Forelimb muscle (tissue), 1 donor: ENCODE results near the gene INO80D. TPM values are rescaled to one million over a fixed set of nuclear protein-coding genes. Genes with fewer than 3 reads are reported as not detected.
"Not testable (repeated sequence)": the region's sequence is repeated elsewhere in the genome, so short reads cannot be mapped to it uniquely, and the experiment has no call there.

Experiments
- DNase-seq: peaks from one replicate; pipeline ENCODE4 v3.0.0-alpha.2; 2013; ENCODE audit warnings: low read depth
- polyA plus RNA-seq: library from polyadenylated mRNA; unstranded; fragments of 120-200 nt; gene quantifications from one replicate; pipeline ENCODE4 v1.2.1, GENCODE V29; 2013; ENCODE audit not compliant: insufficient read length

INO80D gene
- polyA plus RNA-seq, 1 donor: 8.6 TPM

DNA sequence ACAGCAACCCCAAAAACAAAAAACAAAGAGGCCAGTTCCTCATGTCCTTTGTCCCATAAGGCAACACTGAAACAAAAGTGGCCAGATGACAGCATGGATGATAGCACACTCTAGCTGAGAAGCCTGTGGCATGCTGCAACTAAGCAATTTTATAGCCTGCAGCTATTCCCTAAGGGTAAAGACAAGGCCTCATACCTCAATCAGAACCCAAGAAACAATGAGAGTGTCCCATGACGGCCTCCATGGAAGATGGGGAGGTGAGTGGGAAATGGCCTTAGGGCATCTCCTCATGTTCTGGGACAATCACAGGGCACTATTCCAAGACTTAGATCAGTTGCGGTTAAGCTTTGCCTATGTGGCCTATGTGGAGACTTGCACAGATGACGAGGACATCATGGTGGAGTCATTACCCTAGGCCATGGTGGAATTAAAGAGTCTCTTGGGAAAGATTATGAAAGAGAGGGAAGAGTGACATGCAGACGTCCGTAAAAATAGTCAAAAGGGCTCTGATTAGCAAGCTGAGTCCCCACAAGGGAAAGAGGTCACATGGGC, 103.1 kb downstream of the INO80D start:
- no peak for DNase-seq

DNA sequence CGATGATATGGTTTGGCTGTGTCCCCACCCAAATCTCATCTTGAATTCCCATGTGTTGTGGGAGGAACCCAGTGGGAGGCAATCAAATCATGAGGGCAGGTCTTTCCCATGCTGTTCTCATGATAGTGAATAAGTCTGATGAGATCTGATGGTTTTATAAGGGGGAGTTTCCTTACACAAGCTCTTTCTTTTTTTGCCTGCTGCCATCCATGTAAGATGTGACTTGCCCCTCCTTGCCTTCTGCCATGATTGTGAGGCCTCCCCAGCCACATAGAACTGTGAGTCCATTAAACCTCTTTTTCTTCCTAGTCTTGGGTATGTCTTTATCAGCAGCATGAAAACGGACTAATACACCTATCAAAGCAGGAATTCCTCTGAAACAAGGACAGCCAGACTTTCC, 107.2 kb downstream of the INO80D start:
- not testable (repeated sequence) for DNase-seq

DNA sequence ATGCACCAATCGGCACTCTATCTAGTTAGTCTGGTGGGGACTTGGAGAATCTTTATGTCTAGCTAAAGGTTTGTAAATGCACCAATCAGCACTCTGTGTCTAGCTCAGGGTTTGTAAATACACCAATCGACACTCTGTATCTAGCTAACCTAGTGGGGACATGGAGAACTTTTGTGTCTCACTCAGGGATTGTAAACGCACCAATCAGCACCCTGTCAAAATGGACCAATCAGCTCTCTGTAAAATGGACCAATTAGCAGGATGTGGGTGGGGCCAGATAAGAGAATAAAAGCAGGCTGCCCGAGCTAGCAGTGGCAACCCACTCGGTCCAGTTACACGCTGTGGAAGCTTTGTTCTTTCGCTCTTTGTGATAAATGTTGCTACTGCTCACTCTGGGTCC, 108.3 kb downstream of the INO80D start:
- not testable (repeated sequence) for DNase-seq

DNA sequence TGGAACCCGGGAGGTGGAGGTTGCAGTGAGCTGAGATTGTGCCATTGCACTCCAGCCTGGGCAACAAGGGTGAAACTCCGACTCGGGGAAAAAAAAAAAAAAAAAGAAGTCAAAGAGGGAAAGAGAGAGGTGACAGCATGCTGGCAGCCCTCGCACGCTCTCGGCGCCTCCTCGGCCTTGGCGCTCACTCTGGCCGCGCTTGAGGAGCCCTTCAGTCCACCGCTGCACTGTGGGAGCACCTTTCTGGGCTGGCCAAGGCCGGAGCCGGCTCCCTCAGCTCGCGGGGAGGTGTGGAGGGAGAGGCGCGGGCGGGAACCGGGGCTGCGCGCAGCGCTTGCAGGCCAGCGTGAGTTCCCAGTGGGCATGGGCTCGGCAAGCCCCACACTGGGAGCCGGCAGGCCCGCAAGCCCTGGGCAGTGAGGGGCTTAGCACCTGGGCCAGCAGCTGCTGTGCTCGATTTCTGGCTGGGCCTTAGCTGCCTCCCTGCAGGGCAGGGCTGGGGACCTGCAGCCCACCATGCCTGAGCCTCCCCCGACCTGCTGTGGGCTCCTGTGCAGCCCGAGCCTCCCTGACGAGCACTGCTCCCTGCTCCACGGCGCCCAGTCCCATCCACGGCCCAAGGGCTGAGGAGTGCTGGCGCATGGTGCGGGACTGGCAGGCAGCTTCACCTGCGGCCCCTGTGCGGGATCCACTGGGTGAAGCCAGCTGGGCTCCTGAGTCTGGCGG, 108.9 kb downstream of the INO80D start:
- DNase-seq: not testable (repeated sequence)

- DNase-seq: no peak
Measured at GRCh38 chr2:205976120-205976814, 109.7 kb downstream of the INO80D start.

DNA sequence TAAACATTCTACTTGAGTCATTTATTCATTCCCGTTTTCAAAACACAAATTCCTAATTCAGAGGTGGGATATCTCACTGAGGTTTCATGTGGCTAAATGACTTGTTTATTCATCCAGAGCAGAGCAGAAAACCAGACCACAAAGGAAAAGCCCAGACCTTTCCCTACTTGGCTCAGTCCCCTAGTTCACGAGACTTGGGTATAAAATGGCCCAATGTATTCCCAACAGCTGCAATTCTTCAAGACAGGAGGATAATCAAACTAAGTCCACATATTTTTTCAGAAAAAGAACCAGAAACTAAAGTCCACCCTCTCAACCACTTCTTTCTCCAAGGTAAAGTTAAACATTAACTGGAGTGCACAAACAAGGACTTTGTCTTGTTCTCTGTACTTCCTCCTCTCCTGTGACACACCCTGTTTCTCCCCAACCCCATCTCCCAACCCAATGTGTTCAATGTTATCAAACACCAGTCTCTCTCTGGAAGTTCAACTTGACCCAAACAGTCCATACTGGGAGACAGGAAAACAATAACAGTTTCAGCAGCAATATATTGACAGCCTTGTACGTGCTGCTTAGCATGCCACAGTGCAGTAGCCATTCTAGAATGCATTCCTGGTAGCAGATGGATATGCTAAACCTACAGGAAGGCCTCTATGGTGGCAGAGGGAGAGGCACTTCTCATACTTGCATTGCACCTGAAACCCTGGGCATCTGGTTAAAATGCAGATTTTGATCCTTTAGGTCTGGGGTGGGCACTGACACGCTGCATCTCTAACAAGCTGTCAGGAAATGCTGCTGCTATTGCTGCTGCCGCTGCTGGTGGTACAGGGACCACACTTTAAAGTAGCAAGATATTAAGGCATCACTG, 110.7 kb downstream of the INO80D start:
- no peak for DNase-seq

DNA sequence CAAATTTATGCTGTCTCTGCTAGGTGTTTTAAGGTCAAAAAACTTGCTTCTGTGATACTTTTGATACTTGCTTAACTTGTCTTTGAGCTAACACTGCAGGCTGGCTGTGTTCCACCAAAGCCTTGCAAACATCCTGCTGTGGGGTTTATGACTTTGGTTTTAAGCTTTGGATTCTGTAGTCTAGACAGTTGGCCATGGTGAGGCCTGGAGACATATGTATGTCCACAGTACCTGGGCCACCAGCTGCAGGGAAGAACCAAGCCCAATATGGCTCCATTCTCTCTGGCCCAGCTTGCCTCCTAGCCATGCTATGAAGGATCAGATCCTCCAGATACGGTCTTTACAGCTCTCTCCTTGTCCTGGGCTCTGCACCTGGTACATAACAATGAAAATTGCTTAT, 113.9 kb downstream of the INO80D start:
- DNase-seq: no peak

DNA sequence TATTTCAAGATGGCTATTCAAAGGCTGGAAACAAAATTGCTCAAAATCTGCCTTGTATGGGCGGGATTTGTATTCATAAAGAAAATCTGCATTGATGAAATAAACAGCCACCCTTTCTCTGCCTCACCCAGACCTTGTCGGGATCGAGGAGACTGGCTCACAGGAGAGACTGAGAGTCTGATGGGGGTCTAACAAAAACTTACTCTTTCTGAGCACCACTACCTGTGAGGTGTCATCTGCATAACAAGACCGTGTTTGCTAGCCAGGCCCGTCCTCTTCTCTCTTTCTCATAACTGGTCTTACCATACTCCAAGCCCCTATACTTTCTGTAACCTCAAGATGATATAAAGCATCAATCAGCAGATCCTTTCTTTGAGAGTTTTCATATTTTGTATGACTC, 115.6 kb downstream of the INO80D start:
- no peak for DNase-seq

DNA sequence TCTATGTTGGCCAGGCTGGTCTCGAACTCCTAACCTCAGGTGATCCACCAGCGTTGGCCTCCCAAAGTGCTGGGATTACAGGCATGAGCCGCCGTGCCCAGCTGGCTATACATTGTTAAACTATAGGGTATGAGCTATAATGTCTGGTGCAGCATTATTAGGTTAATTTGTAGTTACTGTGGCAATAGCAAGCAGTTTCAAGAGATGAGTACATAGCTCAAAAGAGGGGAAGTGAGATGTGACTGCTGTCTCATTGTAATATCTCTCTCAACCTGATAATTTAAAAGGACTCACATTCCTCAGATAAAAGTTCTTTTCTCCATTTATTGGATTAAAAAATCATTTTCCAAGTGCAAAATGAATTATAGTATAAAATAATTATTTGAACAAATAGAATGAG, 116.4 kb downstream of the INO80D start:
- DNase-seq: no peak

- DNase-seq: no peak
Measured at GRCh38 chr2:205967391-205968075, 118.4 kb downstream of the INO80D start.

- DNase-seq: no peak
Measured at GRCh38 chr2:205965707-205966106, 120.3 kb downstream of the INO80D start.

- no peak for DNase-seq
Measured at GRCh38 chr2:205964111-205964761, 121.7 kb downstream of the INO80D start.

DNA sequence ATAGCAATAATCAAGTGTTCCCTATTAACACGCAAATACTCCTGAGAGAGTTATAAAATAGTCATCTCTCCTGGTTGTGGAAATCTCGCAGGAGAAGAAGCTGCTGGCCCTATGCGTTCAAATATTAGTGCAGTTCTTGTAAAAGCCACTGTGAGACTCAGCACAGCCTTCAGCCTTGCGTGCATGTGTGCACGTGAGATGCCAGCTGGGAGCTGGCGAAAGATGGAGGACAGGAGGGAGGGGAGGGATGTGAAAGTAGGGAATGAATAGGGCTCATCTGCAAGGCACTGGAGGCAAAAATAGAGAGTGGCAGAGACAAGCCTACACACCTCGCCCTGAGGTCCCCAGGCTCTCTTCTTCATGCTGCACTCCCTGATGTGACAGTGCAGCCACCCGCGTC, 126.5 kb downstream of the INO80D start:
- DNase-seq: no peak

DNA sequence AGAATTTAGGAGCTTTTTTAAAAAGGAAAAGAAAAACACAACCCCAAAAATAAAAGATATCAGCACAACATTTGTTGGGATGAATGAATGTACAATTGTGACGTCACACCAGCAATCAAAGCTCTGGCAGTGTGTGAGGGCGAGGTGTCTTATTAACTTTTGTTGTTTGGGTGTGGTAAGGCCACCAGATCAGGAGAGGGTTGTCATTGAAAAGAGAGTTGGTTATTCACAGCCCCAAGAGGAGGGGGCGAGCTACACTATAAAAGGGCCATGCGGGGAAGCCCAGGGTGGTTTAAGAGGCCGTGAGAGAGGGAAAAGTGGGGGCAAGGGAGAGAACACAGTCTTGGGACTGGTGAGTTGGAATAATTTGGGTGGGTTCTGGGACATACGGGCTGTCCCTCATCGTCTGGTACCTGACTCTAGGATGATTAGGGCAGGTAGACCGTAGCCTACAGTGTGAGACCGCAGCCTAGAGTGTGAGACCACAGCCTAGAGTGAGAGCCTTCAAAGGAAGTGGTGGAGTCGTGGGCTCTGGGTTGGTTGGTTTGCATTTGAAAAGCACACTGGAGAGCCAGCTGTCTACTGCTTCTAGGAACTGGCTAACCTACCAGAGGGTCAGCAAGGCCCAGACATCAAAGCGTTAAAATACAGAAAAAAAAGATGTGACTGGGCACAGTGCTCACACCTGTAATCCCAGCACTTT, 128.4 kb downstream of the INO80D start:
- no peak for DNase-seq

DNA sequence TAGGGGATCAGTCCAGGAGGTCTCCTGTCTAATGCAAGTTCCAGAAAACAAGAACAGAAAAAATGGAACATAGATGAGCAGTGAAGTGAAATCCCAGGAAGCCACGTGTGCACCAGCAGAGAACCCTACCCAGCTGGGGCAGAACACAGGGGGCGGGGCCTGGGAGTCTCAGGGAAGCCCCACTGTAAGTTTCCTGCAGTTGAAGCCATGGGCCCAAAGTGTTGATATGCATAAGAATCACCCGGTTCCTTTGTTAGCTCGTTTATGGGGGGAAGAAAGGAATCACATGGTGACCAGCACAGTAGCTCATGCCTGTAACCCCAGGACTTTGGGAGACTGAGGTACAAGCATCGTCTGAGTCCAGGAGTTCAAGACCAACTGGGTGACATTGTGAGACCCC, 131.3 kb downstream of the INO80D start:
- no peak for DNase-seq

- no peak for DNase-seq
Measured at GRCh38 chr2:205952282-205952681, 133.7 kb downstream of the INO80D start.

- no peak for DNase-seq
Measured at GRCh38 chr2:205948883-205949282, 137.1 kb downstream of the INO80D start.

DNA sequence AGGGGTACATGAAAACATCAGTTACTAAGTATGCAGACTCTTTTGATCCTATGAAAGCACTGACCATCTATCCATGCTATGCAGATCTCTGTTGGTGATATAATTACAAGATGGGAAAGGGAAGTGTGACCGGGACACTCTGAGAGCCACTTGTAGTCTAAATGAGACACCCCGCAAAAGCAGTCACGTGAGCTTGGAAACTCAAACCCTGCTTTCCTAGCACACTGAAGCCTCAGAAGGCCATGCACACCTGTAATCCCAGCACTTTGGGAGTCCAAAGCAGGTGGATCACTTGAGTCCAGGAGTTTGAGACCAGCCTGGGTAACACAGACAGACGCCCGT, 137.5 kb downstream of the INO80D start:
- no peak for DNase-seq

DNA sequence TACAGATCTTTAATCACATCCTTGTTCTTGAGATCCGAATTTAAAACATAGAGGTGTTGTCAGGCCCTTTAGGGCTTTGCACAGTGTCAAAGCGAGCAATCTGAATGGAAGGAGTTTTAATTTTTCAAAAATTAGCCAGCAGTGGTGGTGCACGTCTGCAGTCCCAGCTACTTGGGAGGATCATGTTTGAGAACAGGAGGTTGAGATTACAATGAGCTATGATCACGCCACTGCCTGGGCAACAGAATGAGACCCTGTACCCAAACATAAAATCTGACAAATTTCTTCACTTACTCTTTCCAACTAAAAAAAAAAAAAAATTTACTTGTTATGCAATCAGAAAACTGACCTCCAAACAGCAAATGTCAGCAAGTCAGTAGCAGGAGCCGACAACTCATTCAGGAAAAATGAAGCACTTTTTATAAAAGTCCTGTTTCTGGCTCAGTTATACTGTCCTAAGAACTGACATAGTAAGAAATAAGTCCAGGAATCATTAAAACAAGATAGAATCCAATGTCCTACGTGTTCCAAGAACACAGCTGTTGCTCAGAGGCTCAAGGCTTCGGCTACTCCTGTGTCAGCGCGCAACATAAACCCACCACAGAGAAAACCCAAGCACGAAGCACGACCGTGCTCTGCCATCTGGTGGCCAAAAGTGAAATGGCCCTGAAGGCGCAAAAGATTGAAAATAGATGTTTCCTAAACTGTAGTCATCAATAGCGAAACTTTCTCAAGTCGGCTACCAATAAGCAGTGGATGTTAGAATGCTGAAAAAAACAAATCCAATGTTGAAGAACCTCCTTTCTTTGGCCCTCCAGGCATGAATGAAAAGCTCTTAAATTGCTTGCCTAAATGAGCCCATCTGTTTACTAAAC, 138.1 kb downstream of the INO80D start:
- peak; percentile 93 for DNase-seq

DNA sequence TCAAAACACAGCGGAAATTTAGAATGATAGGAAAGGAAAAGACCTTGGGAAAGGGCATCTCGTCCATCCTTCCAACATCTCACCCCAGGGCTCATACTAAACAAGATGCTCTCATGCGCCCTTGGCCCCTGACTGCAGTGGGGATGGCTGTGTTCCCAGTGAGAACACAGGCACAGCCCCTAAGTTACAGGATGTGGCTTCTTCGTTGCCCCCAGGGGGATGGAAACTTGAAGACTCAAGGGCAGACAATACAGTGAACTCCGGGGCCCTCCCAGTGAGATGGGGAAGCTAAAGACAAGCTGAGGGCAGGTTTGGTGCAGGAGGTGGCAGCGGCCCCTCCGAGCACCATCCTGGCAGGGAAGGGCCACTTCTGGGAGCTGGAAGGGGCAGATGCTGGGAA, 139.7 kb downstream of the INO80D start:
- no peak for DNase-seq
